ENCODE data around the gene SLC38A1. TPM values are rescaled to one million over a fixed set of nuclear protein-coding genes. Genes with fewer than 3 reads are reported as not detected.

Gene SLC38A1
- total RNA-seq, 2 experiments from 2014 or later: 114 to 163 TPM

DNA sequence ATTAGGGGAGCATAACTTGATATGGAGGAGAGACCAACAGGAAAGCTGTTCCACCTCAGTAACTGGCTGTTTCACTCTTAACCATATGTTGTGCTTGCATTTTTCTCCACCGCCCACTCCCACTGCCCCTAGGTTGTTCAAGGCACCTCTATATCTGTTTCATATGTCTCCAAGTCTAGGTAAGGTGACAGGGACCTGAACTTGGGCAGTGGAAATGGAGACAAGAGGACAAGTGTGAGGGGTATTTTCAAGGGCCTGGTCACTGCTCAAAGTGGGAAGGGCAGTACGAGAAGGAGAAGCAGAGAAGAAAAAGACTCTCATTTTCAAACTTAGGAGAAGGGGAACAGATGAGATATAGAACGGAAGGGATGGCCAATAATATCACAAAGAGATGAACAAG, 3.1 kb downstream of the SLC38A1 start:
- intact Hi-C loops (cut with micrococcal nuclease; ENCODE audit: unreplicated experiment): loop anchor here (5.0 to 10.0 kb wide), 2 partner anchors 158 to 949 kb away; no protein-coding TSS in a partner anchor
- no TSS peak for BruUV-seq (replicated peaks)
- Histone ChIP-seq H2AFZ (ENCODE audit: low read length) (no peak overlapping the region), H3K9me3 (ENCODE audit: low read length) (no peaks in the 10 kb centered on the region), H3K9me2 (ENCODE audit: insufficient read depth, low read length) (no peaks in the 10 kb centered on the region), H3K79me2 (ENCODE audit: insufficient read depth, low read depth, low read length) (peaks cover 88% of the 10 kb centered on the region), H3K36me3 (ENCODE audit: insufficient read depth, low read length) (peaks cover 74% of the 10 kb centered on the region), H3K4me1 (ENCODE audit: insufficient read depth, low read length, poor library complexity, severe bottlenecking) (peaks cover 50% of the 10 kb centered on the region), H4K20me1 (ENCODE audit: insufficient read depth, low read length) (peaks cover 57% of the 10 kb centered on the region), H3K4me3 (ENCODE audit: low read depth, low read length, poor library complexity, severe bottlenecking) (peak overlapping the region; percentile 92), H3K27ac (ENCODE audit: low read depth, low read length, poor library complexity, severe bottlenecking) (no peak overlapping the region), H3K4me2 (ENCODE audit: low read length) (peak overlapping the region; percentile 99)
- no peak for TF ChIP-seq EZH2phosphoT487 (IDR thresholded peaks at IDR 0.05; ENCODE audit: borderline replicate concordance, low read depth, low read length)
- TF ChIP-seq, protein P1, sequence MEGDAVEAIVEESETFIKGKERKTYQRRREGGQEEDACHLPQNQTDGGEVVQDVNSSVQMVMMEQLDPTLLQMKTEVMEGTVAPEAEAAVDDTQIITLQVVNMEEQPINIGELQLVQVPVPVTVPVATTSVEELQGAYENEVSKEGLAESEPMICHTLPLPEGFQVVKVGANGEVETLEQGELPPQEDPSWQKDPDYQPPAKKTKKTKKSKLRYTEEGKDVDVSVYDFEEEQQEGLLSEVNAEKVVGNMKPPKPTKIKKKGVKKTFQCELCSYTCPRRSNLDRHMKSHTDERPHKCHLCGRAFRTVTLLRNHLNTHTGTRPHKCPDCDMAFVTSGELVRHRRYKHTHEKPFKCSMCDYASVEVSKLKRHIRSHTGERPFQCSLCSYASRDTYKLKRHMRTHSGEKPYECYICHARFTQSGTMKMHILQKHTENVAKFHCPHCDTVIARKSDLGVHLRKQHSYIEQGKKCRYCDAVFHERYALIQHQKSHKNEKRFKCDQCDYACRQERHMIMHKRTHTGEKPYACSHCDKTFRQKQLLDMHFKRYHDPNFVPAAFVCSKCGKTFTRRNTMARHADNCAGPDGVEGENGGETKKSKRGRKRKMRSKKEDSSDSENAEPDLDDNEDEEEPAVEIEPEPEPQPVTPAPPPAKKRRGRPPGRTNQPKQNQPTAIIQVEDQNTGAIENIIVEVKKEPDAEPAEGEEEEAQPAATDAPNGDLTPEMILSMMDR (conservative IDR thresholded peaks at IDR 0.05; ENCODE audit: low read length): no peak
- ChIA-PET CTCF (ENCODE audit: unreplicated experiment) (no interaction called here), POLR2A (no interaction called here)
- no peak for DNase-seq (ENCODE audit: low spot score)

DNA sequence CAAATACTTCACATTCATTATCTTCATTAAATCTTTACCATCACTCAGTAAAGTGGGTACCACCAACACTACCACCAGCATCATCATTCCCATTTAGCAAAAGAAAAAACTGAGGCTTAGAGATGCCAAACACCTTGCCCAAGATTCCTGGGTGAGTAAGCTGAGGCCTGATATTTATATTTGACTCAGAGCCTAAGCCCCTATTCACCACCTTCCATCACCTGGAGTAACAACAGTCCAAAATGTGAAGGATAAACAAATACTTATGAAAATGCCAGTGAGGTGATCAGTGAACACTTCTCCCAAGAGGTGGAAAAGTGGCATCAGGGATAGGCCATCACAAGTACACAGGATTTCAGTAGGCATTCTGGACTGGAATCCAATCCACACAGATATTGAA, 3.7 kb downstream of the SLC38A1 start:
- no peak overlapping the region for H3K27ac ChIP-seq (ENCODE audit: low read depth, low read length, poor library complexity, severe bottlenecking)
- no peaks in the 10 kb centered on the region for H3K9me2 ChIP-seq (ENCODE audit: insufficient read depth, low read length)
- H3K79me2 ChIP-seq (ENCODE audit: insufficient read depth, low read depth, low read length): peaks cover 88% of the 10 kb centered on the region
- no peaks in the 10 kb centered on the region for H3K9me3 ChIP-seq (ENCODE audit: low read length)
- no TSS peak for BruUV-seq (replicated peaks)
- ChIA-PET CTCF (ENCODE audit: unreplicated experiment) (no interaction called here), POLR2A (no interaction called here)
- H2AFZ ChIP-seq (ENCODE audit: low read length): no peak overlapping the region
- no peak for DNase-seq (ENCODE audit: low spot score)
- intact Hi-C loops (cut with micrococcal nuclease; ENCODE audit: unreplicated experiment): loop anchor here (5.0 to 10.0 kb wide), 2 partner anchors 158 to 950 kb away; no protein-coding TSS in a partner anchor
- H3K4me1 ChIP-seq (ENCODE audit: insufficient read depth, low read length, poor library complexity, severe bottlenecking): peaks cover 44% of the 10 kb centered on the region
- H3K4me3 ChIP-seq (ENCODE audit: low read depth, low read length, poor library complexity, severe bottlenecking): peak overlapping the region; percentile 92
- peak overlapping the region; percentile 99 for H3K4me2 ChIP-seq (ENCODE audit: low read length)
- peaks cover 80% of the 10 kb centered on the region for H3K36me3 ChIP-seq (ENCODE audit: insufficient read depth, low read length)
- TF ChIP-seq EZH2phosphoT487 (IDR thresholded peaks at IDR 0.05; ENCODE audit: borderline replicate concordance, low read depth, low read length): no peak
- TF ChIP-seq, protein P1 (conservative IDR thresholded peaks at IDR 0.05; ENCODE audit: low read length): no peak
- peaks cover 63% of the 10 kb centered on the region for H4K20me1 ChIP-seq (ENCODE audit: insufficient read depth, low read length)

DNA sequence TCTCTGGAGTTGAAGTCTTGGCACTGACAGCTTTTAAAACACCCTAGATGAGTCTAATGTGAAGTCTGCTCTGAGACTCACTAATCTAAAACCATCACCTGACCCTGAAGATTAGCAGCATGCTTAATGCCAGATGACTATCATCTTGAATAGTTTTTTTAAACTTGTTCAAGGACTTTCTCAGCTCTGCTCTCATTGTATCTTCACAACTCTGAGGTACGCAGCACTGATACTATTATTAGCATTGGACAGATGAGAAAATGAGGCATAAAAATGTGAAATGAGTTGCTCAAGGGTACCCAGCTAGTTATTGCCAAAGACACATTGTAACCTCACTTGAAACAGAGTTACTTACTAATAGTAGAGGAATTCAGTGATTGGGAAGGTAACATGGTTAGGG, 4.8 kb downstream of the SLC38A1 start:
- H4K20me1 ChIP-seq (ENCODE audit: insufficient read depth, low read length): peaks cover 69% of the 10 kb centered on the region
- no peaks in the 10 kb centered on the region for H3K9me2 ChIP-seq (ENCODE audit: insufficient read depth, low read length)
- peak overlapping the region; percentile 53 for H3K4me2 ChIP-seq (ENCODE audit: low read length)
- no peak overlapping the region for H2AFZ ChIP-seq (ENCODE audit: low read length)
- ChIA-PET POLR2A (interaction anchor here (0.6 to 1.4 kb wide), 4 partner anchors 9 to 1403 kb away, joined by 3 to 4 read pairs (median 3); no protein-coding TSS in a partner anchor), CTCF (ENCODE audit: unreplicated experiment) (no interaction called here)
- DNase-seq (ENCODE audit: low spot score): no peak
- peaks cover 42% of the 10 kb centered on the region for H3K4me1 ChIP-seq (ENCODE audit: insufficient read depth, low read length, poor library complexity, severe bottlenecking)
- no peak overlapping the region for H3K27ac ChIP-seq (ENCODE audit: low read depth, low read length, poor library complexity, severe bottlenecking)
- H3K36me3 ChIP-seq (ENCODE audit: insufficient read depth, low read length): peaks cover 90% of the 10 kb centered on the region
- H3K79me2 ChIP-seq (ENCODE audit: insufficient read depth, low read depth, low read length): peaks cover 98% of the 10 kb centered on the region
- H3K9me3 ChIP-seq (ENCODE audit: low read length): no peaks in the 10 kb centered on the region
- intact Hi-C loops (cut with micrococcal nuclease; ENCODE audit: unreplicated experiment): loop anchor here (10.0 kb wide), 1 partner anchor 951 kb away; no protein-coding TSS in a partner anchor
- BruUV-seq (replicated peaks): no TSS peak
- TF ChIP-seq, protein P1 (conservative IDR thresholded peaks at IDR 0.05; ENCODE audit: low read length): no peak
- TF ChIP-seq EZH2phosphoT487 (IDR thresholded peaks at IDR 0.05; ENCODE audit: borderline replicate concordance, low read depth, low read length): no peak
- peak overlapping the region; percentile 10 for H3K4me3 ChIP-seq (ENCODE audit: low read depth, low read length, poor library complexity, severe bottlenecking)

Measured in OCI-LY7 (cell line).